Left hindlimb (tissue), 1 donor: Measurements from ENCODE around the gene S1PR4.

Source experiments
- DNase-seq: peaks from one replicate; pipeline ENCODE4 v3.0.0-alpha.2; 2018

S1PR4 gene

DNA sequence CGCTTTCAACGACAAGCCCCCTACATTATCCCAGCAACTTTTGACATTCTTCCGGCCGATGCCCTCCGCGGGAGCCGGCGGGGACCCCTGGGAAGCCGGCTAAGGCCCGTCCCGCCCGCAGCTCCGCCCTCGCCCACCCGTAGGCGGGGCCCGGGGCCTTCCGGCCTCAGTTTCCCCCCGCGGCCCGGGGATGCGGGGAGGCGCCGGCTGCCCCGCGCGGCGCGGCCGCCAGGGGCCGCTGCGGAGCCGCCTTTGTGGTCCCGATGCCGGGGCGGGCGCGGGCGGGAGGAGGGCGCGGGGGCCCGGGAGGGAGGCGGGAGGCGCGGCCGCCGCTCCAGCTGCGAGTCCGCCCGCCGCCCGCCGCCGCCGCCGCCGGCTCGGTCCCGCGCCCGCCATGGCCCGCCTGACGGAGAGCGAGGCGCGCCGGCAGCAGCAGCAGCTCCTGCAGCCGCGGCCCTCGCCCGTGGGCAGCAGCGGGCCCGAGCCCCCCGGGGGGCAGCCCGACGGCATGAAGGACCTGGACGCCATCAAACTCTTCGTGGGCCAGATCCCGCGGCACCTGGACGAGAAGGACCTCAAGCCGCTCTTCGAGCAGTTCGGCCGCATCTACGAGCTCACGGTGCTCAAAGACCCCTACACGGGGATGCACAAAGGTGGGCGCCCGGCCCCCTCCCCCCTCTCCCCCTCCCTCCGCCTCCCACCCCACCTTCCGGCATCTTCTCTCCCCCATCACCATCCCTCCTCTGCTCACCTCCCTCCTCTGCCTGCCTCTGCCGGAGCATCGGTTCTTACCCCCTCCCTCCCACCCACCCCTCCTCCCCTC, 46.0 kb downstream of the S1PR4 start, which contains the start of gene CELF5:
CELF5 (plus strand) TSS at position 316 of the 823 bp plus-strand sequence; CDS start at position 395, 79 bp downstream.
- DNase-seq: peak; percentile 68

DNA sequence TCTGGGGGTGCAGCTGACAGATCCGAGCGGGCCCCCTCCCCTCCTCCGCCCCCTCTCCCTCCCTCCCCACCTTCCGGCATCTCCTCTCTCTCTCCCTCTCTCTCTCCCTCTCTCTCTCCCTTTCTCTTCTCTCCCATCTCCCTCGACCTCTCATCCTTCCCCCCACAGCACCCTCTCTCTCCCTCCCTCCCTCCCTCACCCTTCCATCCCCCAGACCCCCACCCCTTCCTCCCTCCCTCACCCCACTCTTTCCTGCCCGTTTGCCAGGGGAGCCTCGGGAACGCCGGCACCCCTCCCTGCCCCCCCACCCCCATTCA, 46.6 kb downstream of the S1PR4 start:
- no peak for DNase-seq

DNA sequence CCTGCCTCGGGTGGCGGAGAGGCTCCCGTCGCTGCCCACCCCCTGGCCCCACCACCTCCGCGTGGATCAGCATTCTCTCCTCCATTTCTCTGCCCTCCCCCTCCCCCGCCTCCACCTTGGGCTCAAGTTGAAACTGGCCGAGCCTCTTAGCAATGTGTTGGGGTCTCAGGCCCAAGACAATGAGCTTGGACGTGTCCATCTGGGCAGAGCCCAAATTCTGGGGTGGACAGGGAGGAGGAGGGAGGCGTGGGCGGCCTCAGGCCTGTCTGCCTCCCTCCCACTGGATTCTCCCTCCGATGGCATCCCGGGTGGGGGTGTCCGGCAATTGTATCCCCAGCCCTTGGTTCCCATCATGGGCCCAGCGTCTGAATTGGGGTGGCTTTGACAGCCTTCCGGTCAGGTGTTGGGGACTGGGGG, 47.1 kb downstream of the S1PR4 start:
- no peak for DNase-seq

DNA sequence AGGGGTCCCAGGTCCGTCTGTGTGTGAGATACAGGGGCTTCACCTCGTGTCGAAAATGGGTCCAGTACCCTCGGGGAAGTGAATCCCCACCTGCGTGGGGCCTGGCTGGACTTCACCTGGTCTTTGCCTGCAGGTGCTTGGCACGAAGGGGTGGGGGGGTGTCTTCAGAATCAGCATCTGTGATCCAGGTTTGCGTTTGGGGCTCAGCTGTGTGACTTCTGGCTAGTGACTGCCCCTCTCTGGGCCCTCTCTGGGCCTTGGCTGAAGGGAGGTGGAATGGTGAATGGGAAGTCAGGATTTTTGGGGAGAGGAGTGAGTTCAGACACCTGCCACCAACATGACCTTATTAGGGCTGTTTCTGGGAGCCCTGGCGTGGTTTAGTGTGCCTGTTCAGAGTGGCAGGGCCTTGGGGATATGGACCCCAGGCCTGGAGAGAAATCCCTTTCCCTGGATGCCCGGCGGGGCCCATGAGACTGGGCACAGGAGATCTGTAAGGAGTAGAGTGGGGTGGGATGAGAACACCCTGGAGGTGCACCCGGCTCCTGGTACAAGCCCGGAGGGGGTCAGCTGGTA, 48.6 kb downstream of the S1PR4 start:
- DNase-seq: no peak

DNA sequence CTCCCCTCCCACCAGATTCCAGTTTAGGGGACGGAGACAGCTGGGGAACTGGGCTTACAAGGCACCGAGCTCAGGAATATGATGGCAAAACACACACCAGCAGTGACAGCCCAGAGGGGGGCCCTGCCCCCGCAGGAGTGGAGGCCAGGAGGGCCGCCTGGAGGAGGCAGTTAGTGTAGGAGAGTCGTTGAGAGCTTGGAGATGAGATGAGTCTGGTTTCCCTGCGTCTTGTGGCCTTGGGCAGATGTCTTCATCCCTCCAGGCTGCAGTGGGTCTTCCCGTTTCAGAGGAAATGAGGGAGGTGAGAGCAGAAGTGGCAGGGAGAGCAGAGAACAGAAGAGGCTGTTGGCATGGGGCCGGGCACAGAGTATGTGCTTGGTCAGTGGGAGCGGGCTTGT, 50.8 kb downstream of the S1PR4 start:
- no peak for DNase-seq
